WTC11 (cell line): ENCODE measurements around the gene FGFBP2. TPM values are rescaled to one million over a fixed set of nuclear protein-coding genes. Genes with fewer than 3 reads are reported as not detected.

ENCODE experiments used
- ATAC-seq: fragments of 200-7000 bp; cut with Tn5 transposase; 2 replicates; pipeline ENCODE4 v1.10.0; 2021; ENCODE audit warnings: mild to moderate bottlenecking, moderate library complexity
- CTCF ChIA-PET: fragments of 300-600 bp; sonication (Branson Sonifier 250); formaldehyde crosslinking; loops from one replicate; lab custom pipeline; 2021; ENCODE audit warnings: antibody characterized with exemption; lab: Charles Lee
- POLR2A ChIA-PET: fragments of 350-600 bp; sonication (Branson Sonifier 250); formaldehyde crosslinking; loops from one replicate; lab custom pipeline; 2021; ENCODE audit warnings: antibody characterized with exemption; lab: Charles Lee
- DNase-seq: peaks from one replicate; pipeline ENCODE4 v3.0.0; 2021; ENCODE audit warnings: low spot score
- H3K27ac Mint-ChIP-seq: 2 replicates; pipeline ENCODE4 v1.8.0; 2021; ENCODE audit warnings: mixed read lengths
- H3K27me3 Mint-ChIP-seq: 2 replicates; pipeline ENCODE4 v1.8.0; 2021; ENCODE audit warnings: low read depth, mild to moderate bottlenecking, moderate library complexity, mixed read lengths
- H3K36me3 Mint-ChIP-seq: 2 replicates; pipeline ENCODE4 v1.8.0; 2021; ENCODE audit warnings: mixed read lengths
- H3K4me1 Mint-ChIP-seq: 2 replicates; pipeline ENCODE4 v1.8.0; 2022; ENCODE audit warnings: mixed read lengths
- H3K4me3 Mint-ChIP-seq: 2 replicates; pipeline ENCODE4 v1.8.0; 2021; ENCODE audit warnings: mild to moderate bottlenecking, moderate library complexity, mixed read lengths
- H3K9me3 Mint-ChIP-seq: 2 replicates; pipeline ENCODE4 v1.8.0; 2021; ENCODE audit warnings: mixed read lengths
- ATF1 ChIP-seq: sonication (generic); formaldehyde crosslinking; IDR thresholded peaks from 2 replicates; pipeline ENCODE4 v1.8.1; 2023; ENCODE audit warnings: mild to moderate bottlenecking, moderate library complexity, missing genetic modification reagents
- CBFB ChIP-seq: sonication (generic); formaldehyde crosslinking; IDR thresholded peaks from 2 replicates; pipeline ENCODE4 v1.8.1; 2022; ENCODE audit warnings: mild to moderate bottlenecking, low read depth, missing genetic modification reagents
- CREM ChIP-seq: sonication (generic); formaldehyde crosslinking; IDR thresholded peaks from 2 replicates; pipeline ENCODE4 v1.8.1; 2022; ENCODE audit warnings: mild to moderate bottlenecking, missing genetic modification reagents, moderate library complexity
- ELF4 ChIP-seq: sonication (generic); formaldehyde crosslinking; IDR thresholded peaks from 2 replicates; pipeline ENCODE4 v1.8.1; 2022; ENCODE audit warnings: low read depth, mild to moderate bottlenecking, moderate library complexity, missing genetic modification reagents
- EMX1 ChIP-seq: fragments of 250-450 bp; sonication (Bioruptor Pico); IDR thresholded peaks from 2 replicates; pipeline ENCODE4 v1.8.0; 2021; ENCODE audit warnings: mild to moderate bottlenecking
- IRF2 ChIP-seq: sonication (generic); formaldehyde crosslinking; IDR thresholded peaks from 2 replicates; pipeline ENCODE4 v1.8.0; 2022; ENCODE audit warnings: low read depth, missing genetic modification reagents, borderline replicate concordance
- KAT7 ChIP-seq: sonication (generic); formaldehyde crosslinking; IDR thresholded peaks from 2 replicates; pipeline ENCODE4 v1.8.1; 2023; ENCODE audit warnings: missing genetic modification reagents, mild to moderate bottlenecking, borderline replicate concordance
- MYBL2 ChIP-seq: sonication (generic); formaldehyde crosslinking; IDR thresholded peaks from 2 replicates; pipeline ENCODE4 v1.8.1; 2023; ENCODE audit warnings: mild to moderate bottlenecking, moderate library complexity, missing genetic modification reagents
- NFATC4 ChIP-seq: fragments of 250-450 bp; sonication (Bioruptor Pico); IDR thresholded peaks from 2 replicates; pipeline ENCODE4 v1.9.0; 2021; ENCODE audit warnings: mild to moderate bottlenecking
- NFE2L1 ChIP-seq: sonication (generic); formaldehyde crosslinking; IDR thresholded peaks from 2 replicates; pipeline ENCODE4 v1.8.1; 2023; ENCODE audit warnings: missing genetic modification reagents
- NR1H2 ChIP-seq: sonication (generic); formaldehyde crosslinking; IDR thresholded peaks from 2 replicates; pipeline ENCODE4 v1.9.0; 2021; ENCODE audit warnings: mild to moderate bottlenecking, moderate library complexity, missing genetic modification reagents
- RELA ChIP-seq: sonication (generic); formaldehyde crosslinking; IDR thresholded peaks from 2 replicates; pipeline ENCODE4 v1.8.1; 2022; ENCODE audit warnings: missing genetic modification reagents, mild to moderate bottlenecking, borderline replicate concordance
- SP1 ChIP-seq: sonication (generic); formaldehyde crosslinking; conservative IDR thresholded peaks from 2 replicates; pipeline ENCODE4 v1.8.1; 2022; ENCODE audit warnings: missing genetic modification reagents
- TEAD1 ChIP-seq: sonication (generic); formaldehyde crosslinking; IDR thresholded peaks from 2 replicates; pipeline ENCODE4 v1.8.0; 2022; ENCODE audit warnings: mild to moderate bottlenecking, missing genetic modification reagents
- TEAD4 ChIP-seq: sonication (generic); formaldehyde crosslinking; IDR thresholded peaks from 2 replicates; pipeline ENCODE4 v1.8.0; 2022; ENCODE audit warnings: mild to moderate bottlenecking, missing genetic modification reagents
- TP53 ChIP-seq: sonication (generic); formaldehyde crosslinking; IDR thresholded peaks from 2 replicates; pipeline ENCODE4 v1.8.1; 2023; ENCODE audit warnings: mild to moderate bottlenecking, missing genetic modification reagents
- ZNF138 ChIP-seq: sonication (generic); formaldehyde crosslinking; conservative IDR thresholded peaks from 2 replicates; pipeline ENCODE4 v1.8.1; 2022; ENCODE audit warnings: mild to moderate bottlenecking, moderate library complexity, missing genetic modification reagents
- ZNF232 ChIP-seq: sonication (generic); formaldehyde crosslinking; IDR thresholded peaks from 2 replicates; pipeline ENCODE4 v1.8.0; 2022; ENCODE audit warnings: mild to moderate bottlenecking, missing genetic modification reagents
- ZNF396 ChIP-seq: fragments of 250-450 bp; sonication (Bioruptor Pico); IDR thresholded peaks from 2 replicates; pipeline ENCODE4 v1.8.0; 2021; ENCODE audit warnings: mild to moderate bottlenecking, moderate library complexity, borderline replicate concordance
- ZNF416 ChIP-seq: fragments of 250-450 bp; sonication (Bioruptor Pico); IDR thresholded peaks from 2 replicates; pipeline ENCODE4 v1.9.0; 2021; ENCODE audit warnings: mild to moderate bottlenecking, inconsistent platforms
- ZNF423 ChIP-seq: fragments of 250-450 bp; sonication (Bioruptor Pico); IDR thresholded peaks from 2 replicates; pipeline ENCODE4 v2.1.2; 2022; ENCODE audit warnings: mild to moderate bottlenecking, moderate library complexity
- total RNA-seq: library from RNA; stranded (reverse); gene quantifications from 3 replicates; pipeline ENCODE4 v1.2.3, GENCODE V29; 2021
- TF ChIP-seq, protein P1 (sequence below): sonication (generic); formaldehyde crosslinking; IDR thresholded peaks from 2 replicates; pipeline ENCODE4 v1.8.1; 2023; ENCODE audit warnings: mild to moderate bottlenecking, missing genetic modification reagents, borderline replicate concordance
- TF ChIP-seq, protein P2 (sequence below): sonication (generic); formaldehyde crosslinking; IDR thresholded peaks from 2 replicates; pipeline ENCODE4 v1.8.1; 2023; ENCODE audit warnings: mild to moderate bottlenecking, missing genetic modification reagents, moderate library complexity
- TF ChIP-seq, protein P3 (sequence below): sonication (generic); formaldehyde crosslinking; IDR thresholded peaks from 2 replicates; pipeline ENCODE4 v1.8.1; 2022; ENCODE audit warnings: low read depth, mild to moderate bottlenecking, moderate library complexity, missing genetic modification reagents, borderline replicate concordance
- TF ChIP-seq, protein P4 (sequence below): fragments of 250-450 bp; sonication (Bioruptor Pico); conservative IDR thresholded peaks from 2 replicates; pipeline ENCODE4 v1.9.0; 2021; ENCODE audit warnings: mild to moderate bottlenecking
- TF ChIP-seq, protein P5 (sequence below): sonication (generic); formaldehyde crosslinking; IDR thresholded peaks from 2 replicates; pipeline ENCODE4 v1.8.0; 2022; ENCODE audit warnings: mild to moderate bottlenecking, missing genetic modification reagents

The FGFBP2 gene
- total RNA-seq, 1 experiment from 2014 or later = 0.24 TPM

DNA sequence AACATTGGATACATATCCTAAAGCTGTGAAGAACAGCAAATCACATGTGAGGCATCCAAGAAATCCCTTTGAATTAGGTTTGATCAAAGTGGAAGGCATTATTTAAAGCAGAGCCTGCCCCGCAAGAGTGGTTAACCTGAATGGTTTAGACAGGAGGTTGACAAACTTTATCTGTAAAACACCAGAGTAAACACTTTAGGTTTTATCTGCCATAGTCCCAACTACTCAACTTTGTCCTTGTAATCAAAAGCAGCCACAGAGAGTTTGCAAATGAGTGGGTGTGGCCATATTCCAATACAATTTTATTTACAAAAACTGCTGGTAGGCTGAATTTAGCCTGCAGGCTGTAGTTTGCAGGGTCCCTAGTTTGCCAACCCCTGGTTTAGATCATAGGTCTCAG, 25.2 kb upstream of the FGFBP2 start:
- no peak overlapping the region for H3K4me3 Mint-ChIP-seq
- ATAC-seq = no peak

DNA sequence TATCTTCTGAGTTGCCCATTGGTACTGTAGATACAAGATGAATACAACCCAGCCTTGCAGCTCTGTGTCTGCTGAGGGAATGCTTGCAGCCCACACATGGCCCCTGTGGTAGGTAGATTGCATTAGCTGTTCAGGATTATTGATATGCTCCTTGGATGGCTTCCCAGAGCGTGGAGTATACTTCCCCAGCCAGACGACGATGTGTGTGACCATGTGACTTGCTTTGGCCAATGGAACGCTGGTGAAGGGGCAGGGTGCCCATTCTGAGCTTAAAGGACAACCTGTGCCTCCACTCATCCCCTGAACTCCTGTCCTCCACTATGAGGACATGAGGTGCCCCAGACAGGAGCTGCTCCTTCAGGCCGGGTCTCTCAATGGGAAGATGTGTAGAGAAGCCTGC, 23.9 kb upstream of the FGFBP2 start:
- no peaks in the 10 kb centered on the region for H3K4me1 Mint-ChIP-seq
- H3K4me3 Mint-ChIP-seq = no peak overlapping the region
- POLR2A ChIA-PET = no interaction called here
- no peak overlapping the region for H3K27ac Mint-ChIP-seq
- no peak for ATAC-seq
- DNase-seq = no peak
- peaks cover 88% of the 10 kb centered on the region for H3K36me3 Mint-ChIP-seq
- CTCF ChIA-PET = interaction anchor here (0.8 kb wide), 1 partner anchor 23 kb away, joined by 3 read pairs; no protein-coding TSS in a partner anchor
- H3K9me3 Mint-ChIP-seq = no peaks in the 10 kb centered on the region
- TF ChIP-seq CBFB (CRISPR knock-in tag) = no peak
- no peak for TF ChIP-seq ELF4 (CRISPR knock-in tag)
- TF ChIP-seq, protein P1, sequence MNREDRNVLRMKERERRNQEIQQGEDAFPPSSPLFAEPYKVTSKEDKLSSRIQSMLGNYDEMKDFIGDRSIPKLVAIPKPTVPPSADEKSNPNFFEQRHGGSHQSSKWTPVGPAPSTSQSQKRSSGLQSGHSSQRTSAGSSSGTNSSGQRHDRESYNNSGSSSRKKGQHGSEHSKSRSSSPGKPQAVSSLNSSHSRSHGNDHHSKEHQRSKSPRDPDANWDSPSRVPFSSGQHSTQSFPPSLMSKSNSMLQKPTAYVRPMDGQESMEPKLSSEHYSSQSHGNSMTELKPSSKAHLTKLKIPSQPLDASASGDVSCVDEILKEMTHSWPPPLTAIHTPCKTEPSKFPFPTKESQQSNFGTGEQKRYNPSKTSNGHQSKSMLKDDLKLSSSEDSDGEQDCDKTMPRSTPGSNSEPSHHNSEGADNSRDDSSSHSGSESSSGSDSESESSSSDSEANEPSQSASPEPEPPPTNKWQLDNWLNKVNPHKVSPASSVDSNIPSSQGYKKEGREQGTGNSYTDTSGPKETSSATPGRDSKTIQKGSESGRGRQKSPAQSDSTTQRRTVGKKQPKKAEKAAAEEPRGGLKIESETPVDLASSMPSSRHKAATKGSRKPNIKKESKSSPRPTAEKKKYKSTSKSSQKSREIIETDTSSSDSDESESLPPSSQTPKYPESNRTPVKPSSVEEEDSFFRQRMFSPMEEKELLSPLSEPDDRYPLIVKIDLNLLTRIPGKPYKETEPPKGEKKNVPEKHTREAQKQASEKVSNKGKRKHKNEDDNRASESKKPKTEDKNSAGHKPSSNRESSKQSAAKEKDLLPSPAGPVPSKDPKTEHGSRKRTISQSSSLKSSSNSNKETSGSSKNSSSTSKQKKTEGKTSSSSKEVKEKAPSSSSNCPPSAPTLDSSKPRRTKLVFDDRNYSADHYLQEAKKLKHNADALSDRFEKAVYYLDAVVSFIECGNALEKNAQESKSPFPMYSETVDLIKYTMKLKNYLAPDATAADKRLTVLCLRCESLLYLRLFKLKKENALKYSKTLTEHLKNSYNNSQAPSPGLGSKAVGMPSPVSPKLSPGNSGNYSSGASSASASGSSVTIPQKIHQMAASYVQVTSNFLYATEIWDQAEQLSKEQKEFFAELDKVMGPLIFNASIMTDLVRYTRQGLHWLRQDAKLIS = no peak
- no peak for TF ChIP-seq NFATC4 (CRISPR knock-in tag)
- no peak for TF ChIP-seq SP1 (CRISPR knock-in tag)
- no peak for TF ChIP-seq ZNF423
- TF ChIP-seq, protein P2, sequence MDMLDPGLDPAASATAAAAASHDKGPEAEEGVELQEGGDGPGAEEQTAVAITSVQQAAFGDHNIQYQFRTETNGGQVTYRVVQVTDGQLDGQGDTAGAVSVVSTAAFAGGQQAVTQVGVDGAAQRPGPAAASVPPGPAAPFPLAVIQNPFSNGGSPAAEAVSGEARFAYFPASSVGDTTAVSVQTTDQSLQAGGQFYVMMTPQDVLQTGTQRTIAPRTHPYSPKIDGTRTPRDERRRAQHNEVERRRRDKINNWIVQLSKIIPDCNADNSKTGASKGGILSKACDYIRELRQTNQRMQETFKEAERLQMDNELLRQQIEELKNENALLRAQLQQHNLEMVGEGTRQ (CRISPR knock-in tag) = no peak
- no peak for TF ChIP-seq ZNF232 (CRISPR knock-in tag)
- no peak for TF ChIP-seq ZNF396
- H3K27me3 Mint-ChIP-seq = no peaks in the 10 kb centered on the region

More for the DNA sequence above, 25.2 kb upstream of the FGFBP2 start:
- no peaks in the 10 kb centered on the region for H3K9me3 Mint-ChIP-seq
- ChIA-PET POLR2A (no interaction called here), CTCF (no interaction called here)
- peaks cover 83% of the 10 kb centered on the region for H3K36me3 Mint-ChIP-seq
- H3K27me3 Mint-ChIP-seq = no peaks in the 10 kb centered on the region
- TF ChIP-seq NFE2L1 (CRISPR knock-in tag) (no peak), RELA (CRISPR knock-in tag) (no peak), ATF1 (CRISPR knock-in tag) (no peak), NR1H2 (CRISPR knock-in tag) (no peak)
- TF ChIP-seq, protein P3, sequence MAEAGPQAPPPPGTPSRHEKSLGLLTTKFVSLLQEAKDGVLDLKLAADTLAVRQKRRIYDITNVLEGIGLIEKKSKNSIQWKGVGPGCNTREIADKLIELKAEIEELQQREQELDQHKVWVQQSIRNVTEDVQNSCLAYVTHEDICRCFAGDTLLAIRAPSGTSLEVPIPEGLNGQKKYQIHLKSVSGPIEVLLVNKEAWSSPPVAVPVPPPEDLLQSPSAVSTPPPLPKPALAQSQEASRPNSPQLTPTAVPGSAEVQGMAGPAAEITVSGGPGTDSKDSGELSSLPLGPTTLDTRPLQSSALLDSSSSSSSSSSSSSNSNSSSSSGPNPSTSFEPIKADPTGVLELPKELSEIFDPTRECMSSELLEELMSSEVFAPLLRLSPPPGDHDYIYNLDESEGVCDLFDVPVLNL = no peak
- H3K4me1 Mint-ChIP-seq = no peaks in the 10 kb centered on the region
- H3K27ac Mint-ChIP-seq = no peak overlapping the region
- DNase-seq = no peak

DNA sequence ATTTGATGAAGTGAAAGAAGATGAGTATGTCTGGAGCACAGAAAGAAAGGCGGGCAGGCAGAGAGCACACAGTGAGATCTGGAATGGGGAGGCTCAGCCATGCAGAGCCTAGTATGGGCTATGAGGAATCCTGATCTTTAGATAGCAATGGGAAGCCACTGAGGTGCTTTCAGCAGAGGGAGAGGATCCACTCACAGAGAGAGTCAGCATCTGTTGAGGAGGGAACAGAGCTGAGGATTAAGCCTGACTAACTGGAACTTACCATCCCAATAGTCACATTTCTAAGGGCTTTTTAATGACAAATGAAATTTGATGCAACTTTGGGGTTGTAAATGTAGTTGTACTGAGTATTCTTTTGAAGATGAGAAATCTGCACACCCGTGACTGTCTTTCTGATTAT, 20.6 kb upstream of the FGFBP2 start:
- ATAC-seq (no peak), DNase-seq (no peak)
- H3K4me3 Mint-ChIP-seq = no peak overlapping the region
- H3K9me3 Mint-ChIP-seq = peaks cover 3% of the 10 kb centered on the region; the same call in 1 of the 2 replicates
- H3K27ac Mint-ChIP-seq = no peak overlapping the region
- CTCF ChIA-PET = no interaction called here
- POLR2A ChIA-PET = no interaction called here
- H3K36me3 Mint-ChIP-seq = peaks cover 84% of the 10 kb centered on the region
- H3K27me3 Mint-ChIP-seq = no peaks in the 10 kb centered on the region
- peaks cover 5% of the 10 kb centered on the region for H3K4me1 Mint-ChIP-seq
- TF ChIP-seq ZNF416 (CRISPR knock-in tag) = no peak
- TF ChIP-seq, protein P4, sequence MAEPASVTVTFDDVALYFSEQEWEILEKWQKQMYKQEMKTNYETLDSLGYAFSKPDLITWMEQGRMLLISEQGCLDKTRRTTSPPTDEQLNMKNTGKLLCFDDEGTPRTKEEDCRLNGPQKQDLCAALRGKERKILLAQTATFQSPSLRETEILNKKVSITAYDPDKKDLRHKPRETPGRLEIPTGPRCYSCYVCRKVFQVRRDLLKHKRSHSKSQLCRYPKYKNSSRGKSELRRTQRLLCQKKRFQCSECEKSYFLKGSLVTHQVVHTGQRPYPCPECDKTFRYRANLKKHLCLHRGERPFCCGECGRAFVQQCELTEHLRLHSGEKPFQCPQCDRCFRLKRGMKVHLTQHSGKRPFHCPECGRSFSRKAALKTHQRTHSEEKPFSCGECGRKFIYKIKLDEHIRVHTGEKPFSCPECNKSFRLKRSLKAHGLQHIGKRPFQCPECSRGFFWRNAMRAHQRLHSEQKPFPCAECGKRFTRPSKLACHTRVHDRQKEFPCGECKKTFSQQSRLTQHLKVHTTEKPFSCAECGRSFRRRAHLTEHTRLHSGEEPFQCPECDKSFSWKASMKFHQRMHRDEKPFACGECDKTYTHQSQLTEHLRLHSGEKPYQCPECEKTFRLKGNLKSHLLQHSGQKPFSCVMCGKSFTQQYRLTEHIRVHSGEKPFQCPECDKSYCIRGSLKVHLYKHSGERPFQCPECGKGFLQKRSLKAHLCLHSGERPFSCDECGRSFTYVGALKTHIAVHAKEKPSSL = no peak
- TF ChIP-seq TP53 = no peak
- no peak for TF ChIP-seq ZNF396
- no peak for TF ChIP-seq KAT7 (CRISPR knock-in tag)
- no peak for TF ChIP-seq EMX1 (CRISPR knock-in tag)
- TF ChIP-seq TEAD1 = no peak
- TF ChIP-seq CREM (CRISPR knock-in tag) = no peak
- no peak for TF ChIP-seq IRF2 (CRISPR knock-in tag)
- TF ChIP-seq MYBL2 = no peak
- TF ChIP-seq RELA (CRISPR knock-in tag) = no peak
- no peak for TF ChIP-seq ZNF138 (CRISPR knock-in tag)
- TF ChIP-seq TEAD4 (CRISPR knock-in tag) = no peak
- TF ChIP-seq, protein P5, sequence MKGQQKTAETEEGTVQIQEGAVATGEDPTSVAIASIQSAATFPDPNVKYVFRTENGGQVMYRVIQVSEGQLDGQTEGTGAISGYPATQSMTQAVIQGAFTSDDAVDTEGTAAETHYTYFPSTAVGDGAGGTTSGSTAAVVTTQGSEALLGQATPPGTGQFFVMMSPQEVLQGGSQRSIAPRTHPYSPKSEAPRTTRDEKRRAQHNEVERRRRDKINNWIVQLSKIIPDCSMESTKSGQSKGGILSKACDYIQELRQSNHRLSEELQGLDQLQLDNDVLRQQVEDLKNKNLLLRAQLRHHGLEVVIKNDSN = no peak
